Psoas muscle (tissue), 8 donors: ENCODE results near the gene DDX21. TPM values are rescaled to one million over a fixed set of nuclear protein-coding genes. Genes with fewer than 3 reads are reported as not detected.
"Not testable (repeated sequence)": the region's sequence is repeated elsewhere in the genome, so short reads cannot be mapped to it uniquely, and the experiment has no call there.

Experiments used
- ATAC-seq, 4 donors: fragments of 200-7000 bp; cut with Tn5 transposase; one replicate each; pipeline ENCODE4 v1.9.1; 2020; ENCODE audit warnings: moderate library complexity in 3 of 4, mild to moderate bottlenecking in 2 of 4
- DNase-seq, 2 donors: peaks; one replicate each; pipeline ENCODE4 v3.0.0-alpha.2; 2020
- H3K27ac ChIP-seq: fragments of 200-600 bp; one replicate; pipeline ENCODE4 v1.8.0; 2022
- H3K27me3 ChIP-seq, 3 donors: fragments of 200-600 bp in 1 of 3; one replicate each; pipeline versions ENCODE4 v1.6.1 to v1.8.0; 2013 to 2022; ENCODE audit warnings: low read length in 2 of 3, mild to moderate bottlenecking in 2 of 3, moderate library complexity in 1 of 3; ENCODE audit not compliant: insufficient read depth in 3 of 3
- H3K36me3 ChIP-seq, 2 donors: fragments of 200-600 bp in 1 of 2; one replicate each; pipeline versions ENCODE4 v1.6.1 to v1.8.0; 2013 to 2022; ENCODE audit warnings: low read depth in 1 of 2, mild to moderate bottlenecking in 1 of 2, moderate library complexity in 1 of 2; ENCODE audit not compliant: insufficient read depth in 1 of 2
- H3K4me1 ChIP-seq: fragments of 200-600 bp; one replicate; pipeline ENCODE4 v1.8.0; 2022
- H3K4me3 ChIP-seq: fragments of 200-600 bp; one replicate; pipeline ENCODE4 v1.8.0; 2022; ENCODE audit warnings: mild to moderate bottlenecking
- H3K9me3 ChIP-seq: fragments of 200-600 bp; one replicate; pipeline ENCODE4 v1.8.0; 2022
- WGBS, 3 donors: extraction: QIAGEN DNeasy Blood & Tissue Kit; methylation state at CpG; one replicate each; pipeline versions ENCODE4 v1.1.6 to v1.1.7; 2013; 5-methylcytosine and 5-hydroxymethylcytosine counted together
- intact Hi-C, 2 donors: fragments of 100-400 bp; cut with DNase I; formaldehyde crosslinking; loops; one replicate each; pipeline versions ENCODE4 v1.11.0 to v1.14.2; 2022
- polyA plus RNA-seq, 3 donors: library from polyadenylated mRNA; stranded (reverse); fragments of 200-250 nt; gene quantifications; one replicate each; pipeline ENCODE4 v1.2.3, GENCODE V29; 2013
- total RNA-seq, 4 donors: library from RNA; stranded (reverse); fragmentation: NEBNext Ultra II Directional in 2 of 4; extraction: Animal tissue kit (Norgen Biotek cat#: 25700) in 2 of 4; gene quantifications; one replicate each; pipeline versions ENCODE4 v1.2.1 to v1.2.4, GENCODE V29; 2021 to 2023
- TF ChIP-seq, protein P1 (sequence below): fragments of 200-600 bp; IDR thresholded peaks from one replicate; pipeline ENCODE4 v1.8.0; 2022; ENCODE audit warnings: antibody characterized with exemption
- donor health status: healthy with polysubstance abuse.
- donor health status: DM: no; HTN: no; CAD: no; lungs with moderate emphysema.
- donor health status: Bipolar disorder and iron deficiency.
- donor health status: healthy.
- donor health status: DM: yes; HTN: yes; CAD: no.
- donor health status: DM: no; HTN: no; CAD: no.
- donor health status: DM: no; HTN: no; CAD: no.
- donor health status: DM: yes; HTN: yes; CAD: no.

DDX21 gene
- total and polyA plus RNA-seq, 7 donors = 30.8 to 120 (median 76.1) TPM

DNA sequence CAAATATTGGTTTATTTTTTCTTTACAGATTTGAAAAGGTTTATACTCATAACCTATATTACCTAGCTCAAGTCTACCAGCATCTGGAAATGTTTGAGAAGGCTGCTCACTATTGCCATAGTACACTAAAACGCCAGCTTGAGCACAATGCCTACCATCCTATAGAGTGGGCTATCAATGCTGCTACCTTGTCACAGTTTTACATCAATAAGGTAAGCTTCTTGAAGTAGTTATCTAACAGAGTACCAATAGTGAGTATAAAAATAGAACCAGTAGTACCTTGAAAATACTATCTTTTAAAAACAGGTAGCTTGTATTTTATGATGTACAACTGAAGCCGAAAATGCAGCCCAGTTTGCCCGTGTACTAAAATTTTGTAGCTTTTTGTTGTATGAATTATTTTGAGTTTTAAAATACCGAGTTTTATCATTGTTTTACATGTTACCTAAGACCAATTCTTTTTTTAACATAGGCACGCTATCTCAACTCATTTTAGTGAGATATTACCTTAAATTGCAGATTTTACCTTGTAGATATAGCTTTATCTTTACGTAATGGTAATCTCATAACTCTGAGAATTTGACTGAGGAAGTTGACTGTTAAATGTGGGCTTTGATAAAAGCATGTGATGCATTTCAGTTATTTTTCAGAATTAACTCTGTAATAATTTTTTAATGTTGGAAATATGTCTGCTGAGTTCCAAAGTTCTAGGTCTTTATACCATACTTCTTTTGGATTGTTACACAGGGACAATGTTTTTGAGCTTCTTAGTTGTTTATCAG lies 49.9 kb downstream of the DDX21 start:
- H3K36me3 ChIP-seq = peaks cover 0 to 81% of the 10 kb centered on the region in 2 donors
- intact Hi-C loops = loop anchor here (2.0 to 10.0 kb wide), 3 partner anchors 86 to 119 kb away; partner anchors contain the start of gene VPS26A (in 1 of the 2)
- DNase-seq = no peak

DNA sequence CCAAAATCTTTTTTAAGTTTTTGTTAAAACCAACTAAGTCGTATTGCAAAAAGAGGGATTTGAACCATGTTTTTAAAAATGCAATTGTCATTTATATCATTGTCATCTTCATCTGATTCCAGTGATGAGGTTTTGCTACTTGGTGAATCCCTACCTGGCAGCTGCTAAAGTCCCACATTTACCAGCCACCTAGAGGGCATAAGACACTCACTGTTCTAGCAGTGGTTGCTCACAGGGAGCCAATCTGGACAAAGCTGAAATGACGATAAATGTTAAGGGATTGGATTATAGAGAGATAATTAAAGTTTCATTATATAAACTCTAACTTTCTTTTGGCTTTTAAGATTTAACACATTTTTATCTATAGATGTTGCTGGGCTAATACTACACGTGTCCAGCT lies 51.3 kb downstream of the DDX21 start:
- Histone ChIP-seq H3K4me1 (no peaks in the 10 kb centered on the region), H3K27me3 (no peaks in the 10 kb centered on the region), H3K4me3 (no peak overlapping the region), H3K27ac (no peak overlapping the region), H3K9me3 (no peaks in the 10 kb centered on the region), H3K36me3 (peaks cover 0 to 83% of the 10 kb centered on the region in 2 donors)
- TF ChIP-seq, protein P1, sequence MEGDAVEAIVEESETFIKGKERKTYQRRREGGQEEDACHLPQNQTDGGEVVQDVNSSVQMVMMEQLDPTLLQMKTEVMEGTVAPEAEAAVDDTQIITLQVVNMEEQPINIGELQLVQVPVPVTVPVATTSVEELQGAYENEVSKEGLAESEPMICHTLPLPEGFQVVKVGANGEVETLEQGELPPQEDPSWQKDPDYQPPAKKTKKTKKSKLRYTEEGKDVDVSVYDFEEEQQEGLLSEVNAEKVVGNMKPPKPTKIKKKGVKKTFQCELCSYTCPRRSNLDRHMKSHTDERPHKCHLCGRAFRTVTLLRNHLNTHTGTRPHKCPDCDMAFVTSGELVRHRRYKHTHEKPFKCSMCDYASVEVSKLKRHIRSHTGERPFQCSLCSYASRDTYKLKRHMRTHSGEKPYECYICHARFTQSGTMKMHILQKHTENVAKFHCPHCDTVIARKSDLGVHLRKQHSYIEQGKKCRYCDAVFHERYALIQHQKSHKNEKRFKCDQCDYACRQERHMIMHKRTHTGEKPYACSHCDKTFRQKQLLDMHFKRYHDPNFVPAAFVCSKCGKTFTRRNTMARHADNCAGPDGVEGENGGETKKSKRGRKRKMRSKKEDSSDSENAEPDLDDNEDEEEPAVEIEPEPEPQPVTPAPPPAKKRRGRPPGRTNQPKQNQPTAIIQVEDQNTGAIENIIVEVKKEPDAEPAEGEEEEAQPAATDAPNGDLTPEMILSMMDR = no peak
- intact Hi-C loops = loop anchor here (5.0 to 10.0 kb wide), 2 partner anchors 85 to 118 kb away; partner anchors contain the start of gene VPS26A (in 1 of the 2)
- DNase-seq (no peak), ATAC-seq (no peak)
- 88 to 92% (median 89%) methylated on average over 3 of the region's 3 CpGs for WGBS, 3 donors

More for the DNA sequence above, 49.9 kb downstream of the DDX21 start:
- 88 to 94% (median 91%) methylated on average over 6 of the region's 6 CpGs for WGBS, 3 donors
- Histone ChIP-seq H3K4me3 (no peak overlapping the region), H3K27ac (no peak overlapping the region), H3K9me3 (no peaks in the 10 kb centered on the region), H3K27me3 (no peaks in the 10 kb centered on the region), H3K4me1 (no peaks in the 10 kb centered on the region)
- ATAC-seq = no peak
- TF ChIP-seq, protein P1 = no peak

DNA sequence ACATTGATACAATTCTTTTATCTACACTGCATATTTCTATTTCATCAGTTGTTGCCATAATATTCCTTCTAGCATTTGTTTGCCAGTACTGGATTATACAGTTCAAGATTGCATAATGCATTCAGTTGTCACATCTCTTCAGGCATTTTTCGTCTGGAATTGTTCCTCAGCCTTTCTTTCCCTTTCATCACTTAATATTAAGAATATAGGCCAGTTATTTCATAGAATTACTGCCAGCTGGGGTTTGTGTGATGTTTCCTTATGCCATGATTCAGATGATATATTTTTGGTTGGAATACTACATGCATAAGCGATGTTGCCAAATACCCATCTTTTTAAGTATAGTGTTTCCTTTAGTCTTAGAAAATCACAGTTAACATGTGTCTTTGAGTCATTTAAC lies 53.4 kb downstream of the DDX21 start:
- Histone ChIP-seq H3K9me3 (no peaks in the 10 kb centered on the region), H3K27me3 (no peaks in the 10 kb centered on the region), H3K4me1 (no peaks in the 10 kb centered on the region), H3K36me3 (peaks cover 0 to 86% of the 10 kb centered on the region in 2 donors), H3K4me3 (no peak overlapping the region), H3K27ac (no peak overlapping the region)
- DNase-seq (no peak), ATAC-seq (no peak)
- TF ChIP-seq, protein P1 = no peak
- intact Hi-C loops = loop anchor here (5.0 to 10.0 kb wide), 2 partner anchors 83 to 115 kb away; partner anchors contain the start of gene VPS26A (in 1 of the 2)
- WGBS, 3 donors = 62 to 72% (median 65%) methylated on average over 2 of the region's 2 CpGs

DNA sequence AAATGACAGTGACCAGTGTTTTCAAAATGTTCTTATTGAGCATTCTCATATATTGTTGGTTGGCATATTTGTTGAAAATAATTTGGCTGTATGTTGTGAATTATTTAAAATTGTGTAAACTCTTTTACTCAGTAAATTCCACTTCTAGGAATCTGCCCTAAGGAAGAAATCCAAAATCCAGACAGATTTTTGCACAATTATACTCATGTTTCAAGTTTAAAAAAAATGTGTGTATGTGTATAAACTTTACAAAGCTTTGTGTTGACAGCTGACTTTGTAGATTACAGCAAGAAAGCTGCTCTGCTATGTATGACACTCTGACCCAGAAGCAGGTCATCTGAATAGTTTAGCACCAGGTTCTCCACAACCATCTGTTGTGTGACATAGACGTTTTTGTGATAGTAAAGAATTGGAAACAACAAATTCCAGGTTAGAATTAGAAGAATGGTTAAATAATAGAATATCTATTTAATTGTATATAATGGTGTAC lies 54.2 kb downstream of the DDX21 start:
- peaks cover 0 to 89% of the 10 kb centered on the region in 2 donors for H3K36me3 ChIP-seq

DNA sequence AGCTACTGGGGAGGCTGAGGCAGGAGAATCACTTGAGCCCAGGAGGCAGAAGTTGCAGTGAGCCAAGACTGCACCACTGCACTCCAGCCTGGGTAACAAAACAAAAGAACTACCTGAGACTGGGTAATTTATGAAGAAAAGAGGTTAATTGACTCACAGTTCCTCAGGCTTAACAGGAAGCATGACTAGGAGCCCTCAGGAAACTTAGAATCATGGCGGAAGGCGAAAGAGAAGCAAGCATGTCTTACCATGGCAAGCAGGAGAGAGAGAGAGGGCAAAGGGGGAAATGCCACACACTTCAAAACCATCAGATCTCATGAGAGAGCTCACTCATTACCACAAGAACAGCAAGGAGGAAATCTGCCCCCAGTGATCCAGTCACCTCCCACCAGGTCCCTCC lies 56.8 kb downstream of the DDX21 start:
- H3K9me3 ChIP-seq, H3K4me3 ChIP-seq, H3K4me1 ChIP-seq, H3K27me3 ChIP-seq, ATAC-seq, intact Hi-C loops, DNase-seq, H3K27ac ChIP-seq: not testable (repeated sequence)
- WGBS, 3 donors = 96 to 100% (median 97%) methylated on average over 2 of the region's 2 CpGs
- peaks cover 0 to 91% of the 10 kb centered on the region in 2 donors for H3K36me3 ChIP-seq

More for the DNA sequence above, 54.2 kb downstream of the DDX21 start:
- intact Hi-C loops = no loop called here
- 57 to 62% (median 61%) methylated on average over 1 of the region's 1 CpG for WGBS, 3 donors
- Histone ChIP-seq H3K9me3 (no peaks in the 10 kb centered on the region), H3K27me3 (no peaks in the 10 kb centered on the region), H3K27ac (no peak overlapping the region), H3K4me3 (no peak overlapping the region), H3K4me1 (no peaks in the 10 kb centered on the region)
- ATAC-seq = no peak
- no peak for DNase-seq
- TF ChIP-seq, protein P1 = no peak
